Ishikawa (cell line): Measurements from ENCODE around the gene NEO1.

Source experiments
- CEBPB ChIP-seq: IDR thresholded peaks from 2 replicates; pipeline ENCODE4 v1.6.1; 2012
- CREB1 ChIP-seq: IDR thresholded peaks from 2 replicates; pipeline ENCODE4 v1.6.1; 2012; ENCODE audit warnings: low read depth
- EGR1 ChIP-seq: IDR thresholded peaks from 2 replicates; pipeline ENCODE4 v1.6.1; 2012
- EP300 ChIP-seq: IDR thresholded peaks from 2 replicates; pipeline ENCODE4 v1.6.1; 2012; ENCODE audit warnings: borderline replicate concordance
- FOXM1 ChIP-seq: IDR thresholded peaks from 2 replicates; pipeline ENCODE4 v1.6.1; 2012; ENCODE audit warnings: low read depth, borderline replicate concordance
- NFIC ChIP-seq: IDR thresholded peaks from 2 replicates; pipeline ENCODE4 v1.6.1; 2012
- RAD21 ChIP-seq: IDR thresholded peaks from 2 replicates; pipeline ENCODE4 v1.6.1; 2012; ENCODE audit warnings: low read depth
- TAF1 ChIP-seq: IDR thresholded peaks from 2 replicates; pipeline ENCODE4 v1.6.1; 2012; ENCODE audit warnings: low read depth, mild to moderate bottlenecking
- TCF12 ChIP-seq: IDR thresholded peaks from 2 replicates; pipeline ENCODE4 v1.6.1; 2012; ENCODE audit warnings: low read depth
- TEAD4 ChIP-seq: IDR thresholded peaks from 2 replicates; pipeline ENCODE4 v1.6.1; 2012
- YY1 ChIP-seq: IDR thresholded peaks from 2 replicates; pipeline ENCODE4 v1.6.1; 2012; ENCODE audit warnings: low read depth
- ZBTB7A ChIP-seq: IDR thresholded peaks from 2 replicates; pipeline ENCODE4 v1.6.1; 2012; ENCODE audit warnings: low read depth
- TF ChIP-seq, protein P1 (sequence below): IDR thresholded peaks from 2 replicates; pipeline ENCODE4 v1.6.1; 2012
- TF ChIP-seq, protein P2 (sequence below): IDR thresholded peaks from 2 replicates; pipeline ENCODE4 v1.6.1; 2012
- TF ChIP-seq, protein P3 (sequence below): IDR thresholded peaks from 2 replicates; pipeline ENCODE4 v1.6.1; 2012; ENCODE audit warnings: low read depth, mild to moderate bottlenecking

NEO1 gene

DNA sequence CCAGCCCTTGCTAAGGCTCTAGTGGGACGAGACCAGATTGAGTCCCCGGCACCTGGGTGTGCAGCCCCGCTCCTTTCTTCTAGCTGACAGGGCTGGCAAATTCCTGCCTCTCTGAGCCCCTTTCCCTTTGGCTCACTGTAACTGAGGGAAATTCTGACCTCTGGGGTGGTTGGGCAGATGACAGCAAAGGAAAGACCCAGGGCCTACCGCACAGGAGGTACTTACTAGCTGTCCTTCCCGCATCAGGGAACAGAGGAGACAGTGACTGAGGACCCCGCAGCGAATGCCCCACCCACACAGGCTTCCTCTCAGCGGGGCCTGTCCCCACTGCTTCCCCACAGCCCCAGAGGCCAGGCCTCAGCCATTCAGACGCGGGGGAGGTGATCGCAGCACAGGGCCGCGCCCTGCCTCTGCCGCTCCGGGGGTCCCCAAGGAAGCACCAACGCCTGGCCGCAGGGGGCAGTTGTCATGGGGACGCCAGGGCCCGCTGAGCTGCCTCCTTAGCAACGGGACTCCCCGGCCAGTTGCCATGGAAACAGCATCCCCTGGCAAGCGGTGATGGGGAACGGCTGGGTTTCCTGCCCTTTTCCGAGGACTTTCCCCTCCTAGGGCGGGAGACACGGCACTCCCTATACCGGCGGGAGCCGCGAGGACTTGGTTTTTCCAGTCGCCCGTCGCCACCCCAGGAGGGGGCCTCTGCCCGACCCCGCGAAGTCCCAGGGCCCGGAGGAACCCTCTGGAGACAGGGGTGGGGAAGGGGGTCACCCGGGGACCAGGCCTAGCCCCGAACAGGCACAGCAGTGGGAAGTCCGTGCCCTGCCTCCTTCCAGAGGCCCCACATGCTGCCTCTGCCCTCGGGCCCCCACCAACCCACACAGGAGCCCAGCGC lies 266.4 kb downstream of the NEO1 start:
- TF ChIP-seq RAD21: no peak

DNA sequence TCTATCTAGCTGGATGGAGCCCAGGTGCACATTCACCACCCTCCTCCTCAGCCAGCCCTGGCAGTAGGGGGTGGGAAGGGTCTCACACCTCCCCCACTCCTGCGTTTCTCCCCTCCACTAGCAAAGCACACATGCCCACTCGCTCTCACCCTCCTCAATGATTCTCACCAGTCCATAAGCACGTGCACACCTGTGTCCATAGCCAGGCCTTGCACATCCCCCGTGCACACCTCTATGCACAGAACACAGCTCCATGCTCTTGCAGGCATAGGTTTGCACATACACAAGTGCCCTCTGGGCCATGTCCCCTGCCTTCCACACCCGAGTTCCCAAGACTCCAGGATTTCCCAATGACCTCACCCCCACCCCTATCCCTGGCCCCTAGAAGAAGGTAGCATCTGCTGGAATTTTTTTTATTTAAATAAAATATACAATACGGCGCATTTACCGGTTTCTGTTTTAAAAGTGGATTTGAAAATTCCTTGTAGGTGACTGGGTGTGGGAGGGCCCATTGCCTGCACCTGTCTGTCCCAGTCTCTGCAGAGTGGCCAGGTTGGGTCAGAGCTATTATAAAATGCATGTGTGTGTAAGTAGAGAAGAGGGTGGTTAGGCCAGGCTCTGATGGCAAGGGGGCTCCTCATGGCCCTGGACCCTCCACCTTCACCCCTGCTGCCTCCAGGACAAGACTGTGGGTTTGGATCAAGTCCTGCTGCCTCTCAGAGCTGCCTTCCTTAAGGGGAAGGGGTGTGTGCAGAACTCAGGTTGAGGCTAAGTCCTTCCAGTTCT lies 267.4 kb downstream of the NEO1 start:
- TF ChIP-seq RAD21 (no peak), EP300 (no peak), CEBPB (no peak), NFIC (no peak), FOXM1 (no peak), TCF12 (no peak), TEAD4 (no peak), EGR1 (no peak), TAF1 (no peak), ZBTB7A (no peak), CREB1 (no peak), YY1 (no peak)
- TF ChIP-seq, protein P1, sequence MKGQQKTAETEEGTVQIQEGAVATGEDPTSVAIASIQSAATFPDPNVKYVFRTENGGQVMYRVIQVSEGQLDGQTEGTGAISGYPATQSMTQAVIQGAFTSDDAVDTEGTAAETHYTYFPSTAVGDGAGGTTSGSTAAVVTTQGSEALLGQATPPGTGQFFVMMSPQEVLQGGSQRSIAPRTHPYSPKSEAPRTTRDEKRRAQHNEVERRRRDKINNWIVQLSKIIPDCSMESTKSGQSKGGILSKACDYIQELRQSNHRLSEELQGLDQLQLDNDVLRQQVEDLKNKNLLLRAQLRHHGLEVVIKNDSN: no peak
- TF ChIP-seq, protein P2, sequence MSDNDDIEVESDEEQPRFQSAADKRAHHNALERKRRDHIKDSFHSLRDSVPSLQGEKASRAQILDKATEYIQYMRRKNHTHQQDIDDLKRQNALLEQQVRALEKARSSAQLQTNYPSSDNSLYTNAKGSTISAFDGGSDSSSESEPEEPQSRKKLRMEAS: no peak
- TF ChIP-seq, protein P3, sequence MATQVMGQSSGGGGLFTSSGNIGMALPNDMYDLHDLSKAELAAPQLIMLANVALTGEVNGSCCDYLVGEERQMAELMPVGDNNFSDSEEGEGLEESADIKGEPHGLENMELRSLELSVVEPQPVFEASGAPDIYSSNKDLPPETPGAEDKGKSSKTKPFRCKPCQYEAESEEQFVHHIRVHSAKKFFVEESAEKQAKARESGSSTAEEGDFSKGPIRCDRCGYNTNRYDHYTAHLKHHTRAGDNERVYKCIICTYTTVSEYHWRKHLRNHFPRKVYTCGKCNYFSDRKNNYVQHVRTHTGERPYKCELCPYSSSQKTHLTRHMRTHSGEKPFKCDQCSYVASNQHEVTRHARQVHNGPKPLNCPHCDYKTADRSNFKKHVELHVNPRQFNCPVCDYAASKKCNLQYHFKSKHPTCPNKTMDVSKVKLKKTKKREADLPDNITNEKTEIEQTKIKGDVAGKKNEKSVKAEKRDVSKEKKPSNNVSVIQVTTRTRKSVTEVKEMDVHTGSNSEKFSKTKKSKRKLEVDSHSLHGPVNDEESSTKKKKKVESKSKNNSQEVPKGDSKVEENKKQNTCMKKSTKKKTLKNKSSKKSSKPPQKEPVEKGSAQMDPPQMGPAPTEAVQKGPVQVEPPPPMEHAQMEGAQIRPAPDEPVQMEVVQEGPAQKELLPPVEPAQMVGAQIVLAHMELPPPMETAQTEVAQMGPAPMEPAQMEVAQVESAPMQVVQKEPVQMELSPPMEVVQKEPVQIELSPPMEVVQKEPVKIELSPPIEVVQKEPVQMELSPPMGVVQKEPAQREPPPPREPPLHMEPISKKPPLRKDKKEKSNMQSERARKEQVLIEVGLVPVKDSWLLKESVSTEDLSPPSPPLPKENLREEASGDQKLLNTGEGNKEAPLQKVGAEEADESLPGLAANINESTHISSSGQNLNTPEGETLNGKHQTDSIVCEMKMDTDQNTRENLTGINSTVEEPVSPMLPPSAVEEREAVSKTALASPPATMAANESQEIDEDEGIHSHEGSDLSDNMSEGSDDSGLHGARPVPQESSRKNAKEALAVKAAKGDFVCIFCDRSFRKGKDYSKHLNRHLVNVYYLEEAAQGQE: no peak

DNA sequence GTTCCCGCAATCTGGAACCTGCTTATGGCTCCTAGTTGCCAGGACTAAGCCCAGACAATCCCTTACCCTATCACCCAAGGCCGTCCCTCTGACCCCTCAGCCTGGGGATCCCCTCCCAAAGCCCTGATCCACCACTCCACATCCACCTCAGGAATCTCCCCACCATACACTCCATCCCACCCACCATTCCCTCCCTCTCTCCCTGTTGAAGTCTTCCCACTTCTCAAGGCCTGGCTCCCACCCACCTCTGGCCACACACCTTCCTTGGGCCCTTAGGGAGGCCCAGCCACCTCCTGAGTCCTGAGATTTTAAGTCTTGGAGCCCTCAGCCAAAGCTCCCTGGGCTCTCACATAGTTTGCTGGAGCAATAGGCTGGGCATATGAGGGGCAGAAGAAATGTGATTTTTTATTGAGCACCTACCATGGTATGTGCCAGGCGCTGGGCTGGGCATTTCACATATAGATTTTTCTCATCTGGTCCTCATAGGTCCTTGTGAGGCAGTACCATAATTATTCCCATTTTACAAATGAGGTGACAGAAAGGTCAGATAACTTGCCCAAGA lies 268.4 kb downstream of the NEO1 start:
- TF ChIP-seq RAD21 (no peak), EP300 (no peak), TEAD4 (no peak), TCF12 (no peak), CREB1 (no peak)
- TF ChIP-seq, protein P3: no peak
- TF ChIP-seq, protein P1: no peak

DNA sequence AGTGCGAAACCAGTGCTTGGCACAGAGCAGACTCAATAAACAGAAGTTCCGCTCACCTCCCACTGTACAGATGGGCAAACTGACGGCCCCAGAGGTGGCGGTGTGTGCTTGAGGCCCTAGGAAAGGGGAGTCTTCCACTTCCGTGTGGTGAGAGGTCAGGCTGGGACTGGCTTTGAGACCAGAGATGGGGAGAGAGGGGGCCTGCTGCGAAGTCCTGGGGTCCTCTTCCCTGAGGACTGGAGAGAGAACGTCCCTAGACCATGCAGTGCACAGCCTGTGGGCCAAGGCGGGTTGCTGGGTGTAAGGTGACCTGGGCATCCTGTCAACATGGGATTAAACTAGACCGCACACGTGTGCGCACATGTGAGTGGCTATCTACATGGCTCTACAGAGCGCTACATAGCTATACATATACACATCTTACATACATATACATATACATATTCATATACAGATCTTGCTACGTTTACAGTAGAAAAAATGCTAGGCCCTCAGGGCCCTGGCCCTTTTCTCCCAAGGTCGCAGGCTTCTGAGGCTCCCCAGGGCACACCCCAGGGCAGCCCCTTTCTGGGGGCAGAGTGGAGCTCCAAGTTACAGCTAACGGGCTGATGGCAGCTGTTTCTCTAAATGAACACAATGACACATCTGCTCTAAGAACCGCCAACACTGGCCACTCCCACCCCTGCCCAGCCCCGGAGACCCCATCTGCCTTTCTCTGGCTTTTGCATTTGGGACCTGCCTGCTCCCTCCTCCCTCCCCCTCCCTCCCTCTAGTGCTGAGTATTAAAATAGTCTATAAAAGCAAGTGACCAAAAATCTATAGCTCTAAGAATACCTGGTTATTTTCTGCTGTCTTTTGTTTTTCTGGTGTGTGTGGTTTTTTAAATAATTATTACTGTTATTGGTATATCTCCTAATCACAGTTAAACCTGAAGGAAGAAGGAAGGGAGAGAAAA lies 269.5 kb downstream of the NEO1 start:
- TF ChIP-seq, protein P2: no peak
- TF ChIP-seq TEAD4: no peak

DNA sequence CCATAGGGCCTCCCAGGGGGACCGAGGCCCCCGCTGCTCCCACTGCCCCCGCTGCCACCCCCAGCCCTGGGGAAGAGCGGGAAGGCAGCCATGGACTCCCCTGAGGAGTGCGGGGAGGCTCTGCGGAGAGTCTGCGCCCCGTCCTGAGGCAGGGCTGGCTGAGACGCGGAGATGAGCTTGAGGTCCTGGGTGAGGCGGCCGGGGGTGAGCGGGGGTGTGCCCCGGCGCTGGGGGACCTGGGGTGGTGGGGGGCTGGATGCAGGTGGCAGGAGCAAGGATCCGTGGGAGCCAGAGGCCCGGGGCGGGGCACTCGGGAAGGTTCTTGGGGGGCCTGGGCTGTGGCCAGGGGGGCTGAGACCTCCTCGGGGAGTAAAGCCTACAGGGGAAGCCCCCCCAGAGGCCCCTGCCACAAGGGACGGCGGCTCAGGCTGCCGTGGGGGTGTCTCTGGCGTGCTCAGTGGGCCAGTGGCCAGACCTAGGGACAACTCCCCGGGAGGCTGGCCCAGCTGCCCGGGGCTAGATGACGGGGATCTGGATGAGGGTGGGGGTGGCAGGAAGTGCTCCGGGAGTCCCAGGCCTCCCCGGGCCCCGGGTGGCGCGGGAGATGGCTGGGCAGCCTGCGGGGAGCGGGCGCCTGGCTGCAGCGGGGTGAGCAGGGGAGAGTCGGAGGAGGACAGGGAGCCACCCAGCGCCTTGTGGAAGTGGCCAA lies 270.6 kb downstream of the NEO1 start:
- TF ChIP-seq, protein P2: no peak
- TF ChIP-seq EP300 (no peak), EGR1 (no peak), YY1 (no peak), CREB1 (no peak), TEAD4 (no peak), TAF1 (no peak), TCF12 (no peak), CEBPB (no peak), ZBTB7A (no peak), RAD21 (no peak), FOXM1 (no peak), NFIC (no peak)
- TF ChIP-seq, protein P3: no peak
- TF ChIP-seq, protein P1: no peak
